Daoy (cell line): ENCODE measurements around the gene CDCA4. TPM values are rescaled to one million over a fixed set of nuclear protein-coding genes. Genes with fewer than 3 reads are reported as not detected.

ENCODE experiments used
- DNase-seq: peaks from one replicate; pipeline ENCODE4 v3.0.0-alpha.2; 2015; ENCODE audit warnings: low read depth
- total RNA-seq: library from RNA; depleted of rRNA; stranded (reverse); fragments of >200 nt; shearing (Covaris generic); gene quantifications from 2 replicates; pipeline ENCODE4 v1.2.3, GENCODE V29; 2014

Gene CDCA4
- total RNA-seq, 1 experiment from 2014 or later: 79.0 TPM

- peak; percentile 44 for DNase-seq
Measured at GRCh38 chr14:104975481-104976197, 45.2 kb downstream of the CDCA4 start.

DNA sequence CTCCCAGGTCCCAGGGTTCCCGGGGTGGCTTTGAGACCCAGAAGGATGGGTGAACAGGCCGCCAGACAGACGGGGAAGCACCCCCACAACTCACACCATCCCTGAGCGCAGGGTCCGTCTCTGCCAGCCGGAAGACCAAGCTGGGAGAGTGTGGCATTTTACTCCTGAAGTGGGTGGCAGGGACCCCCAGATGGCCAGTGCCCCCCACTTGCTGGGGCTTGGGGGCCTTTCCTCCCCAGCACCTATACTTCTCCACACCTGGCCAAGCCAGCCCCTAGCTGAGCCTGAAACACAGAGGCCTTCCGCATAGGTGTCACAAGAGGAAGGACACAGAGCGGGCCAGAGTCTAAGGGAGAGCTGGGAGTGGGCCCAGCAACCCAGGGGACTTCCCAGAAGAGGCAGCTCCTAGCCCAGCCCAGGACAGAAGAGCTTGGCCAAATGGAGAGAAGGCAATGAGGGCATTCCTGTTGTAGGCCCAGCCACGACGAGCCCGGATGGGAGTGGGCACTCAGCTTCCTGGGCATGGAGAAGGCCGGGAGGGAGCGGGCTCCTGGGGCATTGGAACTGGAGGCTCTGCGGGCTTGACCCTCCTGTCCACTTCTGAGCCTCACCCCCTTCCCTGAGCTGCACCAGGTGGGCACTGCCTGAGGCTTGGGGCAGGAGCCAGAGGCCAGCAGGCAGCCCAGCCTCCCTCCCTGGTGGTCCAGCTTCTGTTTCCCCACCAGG is 46.1 kb downstream of the CDCA4 start:
- DNase-seq: peak; percentile 5

GRCh38 chr14:104974146-104974541 is 46.7 kb downstream of the CDCA4 start:
- DNase-seq: peak; percentile 20

- no peak for DNase-seq
Measured at GRCh38 chr14:104973385-104974145, 47.3 kb downstream of the CDCA4 start.

DNA sequence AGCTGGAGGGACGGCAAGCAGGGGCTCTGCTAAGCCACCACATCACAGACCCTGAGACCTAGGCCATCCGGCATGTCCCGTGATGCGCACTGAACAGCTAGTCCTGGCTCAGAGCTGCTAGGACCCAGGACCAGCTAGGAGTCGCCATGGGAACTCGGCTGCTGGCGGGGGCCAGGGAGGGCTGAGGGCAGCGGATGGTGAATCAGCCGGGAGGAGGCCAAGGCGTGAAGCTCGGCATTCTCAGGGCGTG is 47.8 kb downstream of the CDCA4 start:
- DNase-seq: peak; percentile 100

DNA sequence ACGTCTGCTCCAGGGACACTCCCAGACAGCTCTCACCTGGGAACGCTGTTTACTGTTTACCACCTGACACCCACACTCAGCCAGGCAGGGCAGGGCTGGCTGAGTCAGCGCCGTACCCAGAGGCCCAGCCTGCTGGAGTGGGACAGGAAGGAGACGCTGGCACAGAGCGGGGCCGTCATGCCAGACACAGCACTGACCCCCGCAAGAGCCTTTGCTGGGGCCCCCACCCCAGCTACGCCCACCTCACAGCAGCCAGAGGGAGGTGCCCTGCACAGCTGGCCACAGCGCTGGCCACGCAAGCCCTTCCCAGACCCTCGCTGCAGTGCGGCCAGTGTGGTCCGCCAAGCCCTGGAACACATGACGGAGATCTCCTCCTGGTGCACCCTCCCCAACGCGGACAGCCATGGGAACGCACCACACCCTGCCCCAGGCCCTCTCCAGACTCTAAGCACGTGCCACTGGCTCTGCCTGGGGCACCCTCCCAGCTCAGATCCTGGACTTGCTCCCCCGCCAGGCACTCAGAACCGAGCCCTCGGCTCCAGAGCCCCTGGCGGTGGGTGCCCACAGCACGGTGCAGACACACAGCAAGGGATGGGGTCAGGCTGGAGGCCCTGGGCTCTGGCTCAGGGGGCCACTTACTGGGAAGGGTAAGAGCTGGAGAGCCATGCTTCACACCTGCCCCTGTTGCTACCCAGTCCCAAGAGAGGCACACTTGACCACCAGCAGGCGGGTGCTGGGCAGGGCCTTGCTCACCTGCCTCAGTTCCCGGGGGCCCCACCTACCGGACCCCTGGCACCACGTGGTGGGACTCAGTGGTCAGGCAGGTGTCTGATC is 48.4 kb downstream of the CDCA4 start:
- peak; percentile 90 for DNase-seq

- no peak for DNase-seq
Measured at GRCh38 chr14:104971447-104972240, 49.2 kb downstream of the CDCA4 start.

- DNase-seq: peak; percentile 97
Measured at GRCh38 chr14:104970231-104971068, 50.4 kb downstream of the CDCA4 start.

GRCh38 chr14:104969741-104970230 is 51.1 kb downstream of the CDCA4 start:
- DNase-seq: no peak

- peak; percentile 54 for DNase-seq
Measured at GRCh38 chr14:104968541-104969401, 52.1 kb downstream of the CDCA4 start.

DNA sequence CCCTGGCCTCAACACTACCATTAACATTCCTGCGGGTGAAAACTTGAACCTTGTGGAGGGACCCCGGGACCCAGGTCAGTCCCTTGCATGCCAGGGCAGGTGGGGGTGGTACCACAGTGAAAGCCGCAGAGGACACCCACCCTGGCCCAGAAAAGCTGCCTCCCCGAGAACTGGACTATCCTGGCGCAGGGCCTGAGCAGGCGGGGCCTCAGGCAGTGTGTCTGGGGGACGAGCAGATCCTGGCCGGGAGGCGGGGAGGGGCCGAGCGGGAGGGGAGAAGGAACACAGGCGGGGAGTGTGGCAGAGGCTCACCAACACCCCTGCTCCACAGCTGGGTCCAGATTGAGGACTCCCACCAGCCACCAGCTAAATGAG is 52.7 kb downstream of the CDCA4 start:
- peak; percentile 82 for DNase-seq

GRCh38 chr14:104967386-104968152 is 53.3 kb downstream of the CDCA4 start:
- DNase-seq: peak; percentile 53

- DNase-seq: no peak
Measured at GRCh38 chr14:104966981-104967385, 53.9 kb downstream of the CDCA4 start.

DNA sequence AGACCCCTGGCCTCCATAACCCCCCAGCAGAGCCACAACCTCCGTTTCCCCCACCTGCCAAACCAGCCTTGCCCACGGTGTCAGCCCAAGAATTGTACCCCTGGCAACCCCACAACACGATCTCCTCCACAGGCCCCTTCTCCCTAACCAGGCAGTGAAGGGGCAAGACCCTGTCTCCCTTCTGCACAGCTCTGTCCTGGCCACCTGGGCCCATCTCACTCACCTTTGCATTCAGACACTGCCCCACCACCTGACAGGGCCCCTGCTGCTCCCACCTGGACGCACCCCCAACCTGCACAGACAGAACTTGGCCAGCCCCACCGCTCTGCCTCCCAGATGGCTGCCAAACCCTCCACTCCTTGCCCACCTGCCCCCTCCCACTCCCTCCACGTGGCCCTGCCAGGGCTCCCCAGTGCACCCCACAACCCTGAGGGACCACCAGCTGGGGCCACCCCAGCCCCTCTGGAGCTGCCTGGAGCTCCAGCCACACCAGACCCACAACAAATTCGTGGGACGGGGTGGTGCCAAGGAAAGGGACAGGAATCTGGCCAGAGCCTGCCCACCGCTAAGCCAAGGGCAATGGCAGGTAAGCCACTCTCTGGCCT is 54.5 kb downstream of the CDCA4 start:
- no peak for DNase-seq

DNA sequence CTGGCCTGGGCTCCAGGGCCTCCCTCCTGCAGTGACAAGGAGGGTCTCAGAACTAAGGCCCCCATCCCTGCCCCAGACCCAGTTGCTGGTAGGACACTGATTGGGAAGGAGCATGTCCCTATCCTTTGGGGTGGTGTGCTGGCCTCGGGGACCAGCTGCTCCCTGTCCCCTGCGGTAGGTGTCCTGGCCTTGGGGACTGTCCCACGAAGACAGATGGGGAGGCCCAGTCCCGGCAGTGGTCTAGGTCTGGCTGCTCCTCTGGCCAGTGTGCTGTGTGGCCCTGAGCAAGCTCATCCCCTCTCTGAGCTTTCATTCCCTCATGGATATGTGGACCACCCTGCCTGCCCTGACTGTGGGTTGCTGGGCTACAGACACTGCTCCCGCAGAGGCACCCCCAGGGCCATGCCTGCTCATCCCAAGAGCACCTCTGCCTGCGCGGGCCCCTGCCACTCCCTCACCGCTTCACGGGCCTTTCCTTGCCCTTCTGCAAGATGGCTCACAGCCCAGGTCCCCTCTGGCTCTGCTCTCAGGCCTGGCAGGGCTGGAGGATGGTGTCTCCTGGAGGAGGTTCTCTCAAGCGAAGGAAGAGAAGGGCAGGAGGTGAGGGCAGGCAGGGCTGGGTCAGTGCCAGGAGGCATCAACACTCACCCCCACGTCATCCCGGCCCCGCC is 55.2 kb downstream of the CDCA4 start:
- DNase-seq: no peak

DNA sequence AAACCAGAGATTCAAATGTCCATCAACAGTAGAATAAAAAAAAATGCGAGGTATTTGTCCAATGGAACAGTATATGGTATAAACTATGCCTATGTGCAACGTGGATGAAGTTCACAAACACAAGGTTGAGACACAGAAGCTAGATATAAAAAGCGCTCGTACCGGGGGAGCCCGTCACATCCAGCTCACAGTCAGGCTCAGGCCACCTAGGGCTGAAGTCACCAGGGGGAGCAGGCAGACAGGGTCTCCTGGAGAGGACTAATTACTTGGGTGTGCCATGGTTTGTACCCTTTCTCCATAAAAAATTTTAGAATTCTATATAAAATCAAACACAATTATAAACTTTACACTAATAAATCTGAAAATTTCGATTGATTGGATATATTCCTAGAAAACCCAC is 56.3 kb downstream of the CDCA4 start:
- no peak for DNase-seq
